Large intestine (tissue), 3 donors: ENCODE results near the gene RHOG. TPM values are rescaled to one million over a fixed set of nuclear protein-coding genes. Genes with fewer than 3 reads are reported as not detected.
A peak's percentile ranks its signal among the peaks of the same experiment; 100 is the strongest.
"Not testable (repeated sequence)": the region's sequence is repeated elsewhere in the genome, so short reads cannot be mapped to it uniquely, and the experiment has no call there.

ENCODE experiments used
- DNase-seq, 2 donors: peaks; one replicate each; pipeline versions ENCODE4 v3.0.0 to v3.0.0-alpha.2; 2013
- H3K27ac ChIP-seq: one replicate; pipeline ENCODE4 v1.5.1; 2013; ENCODE audit warnings: low read length
- H3K27me3 ChIP-seq: 2 replicates; pipeline ENCODE4 v1.6.1; 2013; ENCODE audit warnings: low read length; ENCODE audit not compliant: control insufficient read depth, insufficient read depth
- H3K36me3 ChIP-seq: 2 replicates; pipeline ENCODE4 v1.6.1; 2013; ENCODE audit warnings: low read length; ENCODE audit not compliant: control insufficient read depth, insufficient read depth
- H3K4me1 ChIP-seq: one replicate; pipeline ENCODE4 v1.6.1; 2013; ENCODE audit warnings: low read length; ENCODE audit not compliant: control insufficient read depth, insufficient read depth
- H3K4me3 ChIP-seq: one replicate; pipeline ENCODE4 v1.5.1; 2013; ENCODE audit warnings: low read length
- H3K9me3 ChIP-seq: one replicate; pipeline ENCODE4 v1.6.1; 2013; ENCODE audit warnings: mild to moderate bottlenecking, low read depth, low read length, moderate library complexity; ENCODE audit not compliant: control insufficient read depth
- WGBS: methylation state at CpG from one replicate; pipeline ENCODE4 v1.1.5; 2013; ENCODE audit warnings: low lambda C conversion rate; ENCODE audit not compliant: insufficient coverage; 5-methylcytosine and 5-hydroxymethylcytosine counted together
- polyA plus RNA-seq: library from polyadenylated mRNA; unstranded; fragments of 120-200 nt; gene quantifications from one replicate; pipeline ENCODE4 v1.2.1, GENCODE V29; 2013

Gene RHOG
- polyA plus RNA-seq, 1 donor = 48.9 TPM

DNA sequence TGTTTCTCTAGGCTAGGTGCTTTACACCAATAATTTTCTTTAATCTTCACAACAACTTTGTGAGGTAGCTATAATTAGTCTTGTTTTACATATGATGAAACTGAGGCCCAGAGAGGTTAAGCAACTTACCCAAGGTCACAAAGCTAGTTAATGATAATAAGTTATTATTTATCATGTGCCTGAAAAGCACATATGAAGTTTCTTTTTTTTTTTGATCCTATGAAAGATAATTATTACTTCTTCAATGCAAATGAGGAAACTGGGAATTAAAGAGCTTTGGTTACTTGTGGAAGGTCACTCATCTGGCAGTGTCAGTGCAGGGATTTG lies 37.5 kb upstream of the RHOG start:
- DNase-seq = no peak
- H3K9me3 ChIP-seq = no peaks in the 10 kb centered on the region
- H3K4me3 ChIP-seq = no peak overlapping the region
- H3K4me1 ChIP-seq = peaks cover 12% of the 10 kb centered on the region
- no peaks in the 10 kb centered on the region for H3K27me3 ChIP-seq
- no peak overlapping the region for H3K27ac ChIP-seq
- H3K36me3 ChIP-seq = no peaks in the 10 kb centered on the region

DNA sequence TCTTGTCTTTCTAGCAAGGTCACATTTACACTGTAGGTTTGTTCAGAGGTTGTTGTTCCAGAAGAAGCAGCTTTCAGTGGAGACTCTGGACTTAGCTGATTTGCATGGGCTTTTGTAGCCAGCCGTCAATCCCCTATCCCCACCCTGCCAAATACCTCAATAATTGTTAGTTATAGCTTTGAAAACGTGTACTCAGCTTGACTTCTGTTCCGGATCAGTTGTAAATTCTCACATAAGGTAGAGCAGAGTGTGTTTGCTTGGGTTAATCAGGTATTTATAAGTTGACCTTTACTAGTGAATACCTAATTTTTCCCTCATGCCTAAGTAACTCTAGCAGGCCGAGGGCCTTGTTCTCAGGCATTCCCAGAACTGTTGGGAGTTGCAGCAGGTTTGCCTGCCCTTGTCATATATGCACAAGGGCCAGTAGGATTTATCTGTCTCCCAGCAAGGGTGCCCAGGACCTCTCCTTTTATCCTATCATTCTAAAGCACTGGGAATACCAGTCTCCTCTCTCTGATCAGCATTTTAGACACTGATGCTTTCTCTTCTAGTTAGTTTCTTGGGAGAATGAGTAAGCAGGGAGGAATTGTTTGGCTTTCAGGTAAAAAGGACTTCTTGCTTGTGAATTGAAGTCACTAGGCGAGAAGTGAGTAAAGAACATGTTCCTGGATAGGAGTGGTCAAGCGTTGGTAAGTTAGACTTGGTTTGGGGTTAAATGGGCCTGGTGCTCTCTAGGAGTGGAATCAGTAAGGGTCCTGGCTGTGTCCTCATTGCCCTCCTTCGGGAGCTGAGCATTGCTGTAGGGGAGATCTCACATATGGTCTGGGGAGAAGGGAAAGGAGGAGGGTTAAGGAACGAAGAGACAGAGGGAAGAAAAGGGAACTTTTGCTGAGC lies 36.9 kb upstream of the RHOG start:
- Histone ChIP-seq H3K36me3 (no peaks in the 10 kb centered on the region), H3K27ac (no peak overlapping the region), H3K4me3 (no peak overlapping the region), H3K27me3 (no peaks in the 10 kb centered on the region), H3K4me1 (peaks cover 12% of the 10 kb centered on the region), H3K9me3 (no peaks in the 10 kb centered on the region)
- WGBS = 100% methylated on average over 1 of the region's 8 CpGs
- DNase-seq = peak in 1 of 2 donors; percentile 59

DNA sequence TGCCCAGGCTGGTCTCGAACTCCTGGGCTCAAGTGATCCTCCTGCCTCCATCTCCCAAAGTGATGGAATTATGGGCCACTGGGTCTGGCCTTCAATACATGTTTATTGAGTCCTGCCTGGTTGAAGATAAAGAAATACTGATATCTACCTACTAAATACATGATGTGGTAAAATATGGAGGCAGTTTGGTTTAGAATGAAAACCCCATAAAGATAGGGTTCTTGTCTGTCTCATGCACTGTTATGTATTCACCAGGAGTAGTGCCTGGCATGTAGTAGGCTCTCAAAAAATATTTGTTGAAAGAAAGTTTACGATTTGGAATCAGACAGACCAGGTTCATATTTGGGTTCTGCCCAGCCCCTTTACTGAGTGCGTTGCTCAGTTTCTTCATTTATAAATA lies 35.9 kb upstream of the RHOG start:
- H3K9me3 ChIP-seq = no peaks in the 10 kb centered on the region
- no peak for DNase-seq
- 80% methylated on average over 1 of the region's 3 CpGs for WGBS
- H3K4me3 ChIP-seq = no peak overlapping the region
- no peak overlapping the region for H3K27ac ChIP-seq
- no peaks in the 10 kb centered on the region for H3K36me3 ChIP-seq
- H3K27me3 ChIP-seq = no peaks in the 10 kb centered on the region
- H3K4me1 ChIP-seq = peaks cover 12% of the 10 kb centered on the region

- no peak overlapping the region for H3K4me3 ChIP-seq
- no peaks in the 10 kb centered on the region for H3K4me1 ChIP-seq
- no peak overlapping the region for H3K27ac ChIP-seq
- H3K36me3 ChIP-seq = no peaks in the 10 kb centered on the region
- DNase-seq = no peak
- H3K27me3 ChIP-seq = no peaks in the 10 kb centered on the region
- H3K9me3 ChIP-seq = no peaks in the 10 kb centered on the region
- WGBS = no CpG with 5 or more reads among the region's 2 CpGs
These were observed 33.1 kb upstream of the RHOG start for GRCh38 chr11:3873712-3874349.

DNA sequence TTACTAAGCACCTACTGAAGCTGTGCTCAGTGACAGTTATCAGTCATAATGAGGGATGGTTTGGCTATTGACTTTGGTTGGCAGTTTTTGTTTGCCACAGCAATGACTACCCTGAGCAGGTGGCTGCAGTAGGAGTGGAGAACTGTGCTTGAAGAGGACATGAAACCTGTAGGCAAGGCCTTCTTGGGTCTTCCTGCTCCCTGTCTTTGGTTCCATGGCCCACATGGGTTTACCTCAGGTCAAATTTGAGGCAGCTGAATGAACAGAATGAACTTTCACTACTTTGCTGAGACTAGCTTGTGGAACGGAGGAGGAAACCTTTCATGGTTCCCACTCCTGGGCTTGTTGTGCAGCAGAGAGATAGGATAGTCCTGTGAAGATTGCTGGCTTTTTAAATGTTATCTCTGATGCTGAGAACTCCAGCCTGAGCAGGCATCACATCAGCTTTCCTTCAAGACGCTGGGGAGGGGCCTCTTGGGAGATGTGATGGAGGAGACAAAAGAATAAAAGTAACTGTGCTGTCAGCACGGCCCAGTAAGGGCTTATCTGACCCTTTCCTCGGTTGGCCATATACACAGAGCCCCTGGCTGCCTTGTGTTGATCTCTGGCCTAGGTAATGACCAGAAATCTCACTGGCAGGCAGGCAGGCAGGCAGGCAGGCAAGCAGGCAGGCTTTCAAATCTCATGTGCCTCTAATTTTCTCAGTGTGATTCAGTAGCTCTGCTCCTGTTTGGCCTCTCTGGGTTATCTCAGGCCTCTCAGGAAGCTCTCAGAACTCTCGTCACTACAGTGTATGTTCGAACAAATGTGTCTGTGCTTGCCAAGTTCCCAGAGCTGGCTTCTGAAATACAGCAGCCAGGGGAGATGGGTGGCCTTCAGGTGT lies 26.7 kb upstream of the RHOG start:
- peak; percentile 39 to 76 for DNase-seq
- no CpG with 5 or more reads among the region's 6 CpGs for WGBS
- Histone ChIP-seq H3K36me3 (no peaks in the 10 kb centered on the region), H3K4me1 (peaks cover 24% of the 10 kb centered on the region), H3K4me3 (no peak overlapping the region), H3K27me3 (no peaks in the 10 kb centered on the region), H3K9me3 (no peaks in the 10 kb centered on the region), H3K27ac (peak overlapping the region; percentile 17)

GRCh38 chr11:3866836-3867208 lies 26.1 kb upstream of the RHOG start:
- Histone ChIP-seq H3K27ac (no peak overlapping the region), H3K4me1 (peaks cover 24% of the 10 kb centered on the region), H3K36me3 (no peaks in the 10 kb centered on the region), H3K4me3 (no peak overlapping the region), H3K27me3 (no peaks in the 10 kb centered on the region), H3K9me3 (no peaks in the 10 kb centered on the region)
- DNase-seq = no peak

DNA sequence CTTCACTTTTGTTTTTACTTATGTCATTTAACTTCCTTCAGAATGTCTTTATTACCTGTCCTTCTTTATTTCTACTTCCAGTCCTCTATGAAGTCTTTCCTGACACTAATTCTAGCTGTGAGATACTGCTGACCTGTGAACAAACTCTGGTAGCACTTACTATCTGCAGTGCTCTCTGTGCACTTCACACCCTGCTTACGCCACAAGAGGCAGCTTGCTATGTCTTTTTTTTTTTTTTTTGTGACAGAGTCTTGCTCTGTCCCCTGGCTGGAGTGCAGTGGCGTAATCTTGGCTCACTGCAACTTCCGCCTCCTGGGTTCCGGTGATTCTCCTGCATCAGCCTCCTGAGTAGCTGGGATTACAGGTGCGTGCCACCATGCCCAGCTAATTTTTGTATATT lies 25.4 kb upstream of the RHOG start:
- Histone ChIP-seq H3K27ac (no peak overlapping the region), H3K36me3 (no peaks in the 10 kb centered on the region), H3K27me3 (no peaks in the 10 kb centered on the region), H3K4me1 (peaks cover 24% of the 10 kb centered on the region), H3K9me3 (no peaks in the 10 kb centered on the region), H3K4me3 (no peak overlapping the region)
- 100% methylated on average over 1 of the region's 5 CpGs for WGBS
- DNase-seq = peak; percentile 71 to 82

GRCh38 chr11:3865388-3866193 lies 24.8 kb upstream of the RHOG start:
- Histone ChIP-seq H3K27ac (no peak overlapping the region), H3K4me3 (no peak overlapping the region), H3K4me1 (peaks cover 24% of the 10 kb centered on the region), H3K27me3 (no peaks in the 10 kb centered on the region), H3K36me3 (no peaks in the 10 kb centered on the region), H3K9me3 (no peaks in the 10 kb centered on the region)
- DNase-seq = no peak
- no CpG with 5 or more reads among the region's 3 CpGs for WGBS

DNA sequence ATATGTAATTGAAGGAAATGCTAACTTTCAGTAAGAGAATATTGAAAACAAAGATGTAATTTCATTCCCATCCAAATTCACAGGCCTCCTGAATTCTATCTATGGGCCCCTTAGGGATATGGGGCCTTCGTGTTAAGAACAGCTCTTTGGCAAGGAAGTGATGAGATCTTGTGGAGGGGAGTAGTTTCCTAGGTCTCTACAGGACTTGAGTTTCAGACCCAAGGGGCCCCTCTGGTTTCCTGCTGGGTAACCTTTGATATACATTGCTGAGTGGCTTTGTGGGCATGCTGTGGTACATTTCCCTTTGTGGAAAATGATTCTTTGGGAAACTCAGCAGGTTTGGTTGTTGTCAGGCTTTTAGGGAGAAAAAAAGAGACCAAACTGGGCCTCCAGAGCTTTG lies 20.9 kb upstream of the RHOG start:
- Histone ChIP-seq H3K36me3 (no peaks in the 10 kb centered on the region), H3K9me3 (no peaks in the 10 kb centered on the region)

DNA sequence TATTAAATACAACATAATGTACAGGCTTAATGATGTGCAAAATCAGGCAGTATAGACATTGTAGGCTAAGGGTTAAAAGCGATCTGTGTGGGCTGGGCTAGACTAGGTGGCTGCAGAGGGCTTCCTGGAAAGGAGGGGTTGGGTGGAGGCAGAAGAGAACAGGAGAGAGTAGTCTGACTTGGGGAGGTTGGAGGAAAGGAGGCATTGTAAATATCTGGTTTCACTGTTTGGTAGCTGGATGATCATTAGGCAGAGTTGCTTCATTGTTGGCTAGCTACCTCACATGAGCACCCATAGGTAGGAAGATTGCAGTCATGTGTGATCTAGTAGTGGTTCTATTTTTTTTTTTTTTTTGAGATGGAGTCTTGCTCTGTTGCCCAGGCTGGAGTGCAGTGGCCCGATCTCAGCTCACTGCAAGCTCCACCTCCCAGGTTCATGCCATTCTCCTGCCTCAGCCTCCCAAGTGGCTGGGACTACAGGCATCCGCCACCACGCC lies 20.2 kb upstream of the RHOG start:
- H3K36me3 ChIP-seq, H3K27ac ChIP-seq, DNase-seq, H3K9me3 ChIP-seq, H3K4me3 ChIP-seq, H3K27me3 ChIP-seq: not testable (repeated sequence)
- H3K4me1 ChIP-seq = peaks cover 12% of the 10 kb centered on the region
- WGBS = no CpG with 5 or more reads among the region's 4 CpGs

More for the DNA sequence above, 20.9 kb upstream of the RHOG start:
- DNase-seq = peak in 1 of 2 donors; percentile 43
- Histone ChIP-seq H3K4me1 (peaks cover 9% of the 10 kb centered on the region), H3K27me3 (no peaks in the 10 kb centered on the region), H3K27ac (no peak overlapping the region), H3K4me3 (no peak overlapping the region)
- no CpG with 5 or more reads among the region's 1 CpG for WGBS
